ENCODE measurements around the gene EIPR1. TPM values are rescaled to one million over a fixed set of nuclear protein-coding genes. Genes with fewer than 3 reads are reported as not detected.

The EIPR1 gene
- total RNA-seq, 2 donors from 2014 or later, result 18.8 to 39.1 TPM

- Histone ChIP-seq H3K4me3 (no peak overlapping the region), H3K9me3 (no peaks in the 10 kb centered on the region), H3K27ac (no peak overlapping the region), H3K27me3 (no peaks in the 10 kb centered on the region), H3K36me3 (no peaks in the 10 kb centered on the region), H3K9ac (ENCODE audit: low read depth in 2 of 2, low read length in 2 of 2) (no peak overlapping the region), H3K4me1 (no peaks in the 10 kb centered on the region)
- DNase-seq, result no peak
- no peak for TF ChIP-seq CTCF (IDR thresholded peaks at IDR 0.05)
- intact Hi-C loops (cut with DNase I), result no loop called here
Measured at GRCh38 chr2:3336844-3337243, 40.8 kb downstream of the EIPR1 start.

DNA sequence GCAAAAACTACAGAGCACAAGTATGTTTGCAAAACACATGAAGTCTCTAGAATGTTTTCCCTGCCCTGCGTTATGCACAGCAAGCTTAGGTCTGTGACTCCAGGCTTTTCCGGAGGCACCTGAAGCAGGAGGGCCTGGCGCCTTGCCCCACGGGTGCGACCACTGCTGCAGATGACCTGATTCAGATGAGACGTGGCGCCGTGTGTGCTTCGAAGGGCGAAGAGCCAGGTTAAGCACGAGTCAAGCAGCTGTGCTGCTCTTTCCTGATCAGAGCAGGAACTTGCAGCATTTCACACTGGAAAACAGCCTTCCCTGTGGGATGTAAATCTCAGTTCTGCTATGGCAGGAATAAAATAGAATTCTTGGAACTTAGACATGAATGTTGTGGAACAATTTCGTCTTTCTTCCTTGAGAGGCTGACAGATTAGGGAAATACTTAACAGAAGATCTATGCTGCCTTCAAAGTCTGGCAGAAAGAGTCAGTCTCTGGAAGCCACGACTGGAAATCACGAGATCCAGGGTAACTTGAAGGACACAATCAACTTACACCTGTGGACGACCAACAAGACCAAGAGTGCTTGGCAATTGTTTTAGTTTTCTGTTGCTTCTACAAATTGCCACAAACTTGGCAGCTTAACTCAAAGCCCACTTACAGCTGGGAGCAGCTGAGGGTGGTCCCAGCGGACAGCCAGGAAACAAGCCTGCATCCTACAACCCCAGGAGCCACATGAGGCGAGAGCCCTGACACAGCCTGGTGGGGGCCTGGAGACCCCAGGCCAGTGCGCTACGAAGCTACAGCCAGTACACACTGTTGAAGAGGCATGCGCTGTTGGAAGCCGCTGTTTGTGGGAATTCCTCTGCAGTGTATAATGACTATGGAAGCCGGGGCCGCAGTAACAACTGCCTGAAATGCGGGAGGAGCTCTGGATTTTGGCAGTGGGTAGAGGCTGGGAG is 42.9 kb downstream of the EIPR1 start:
- intact Hi-C loops (cut with DNase I), result no loop called here
- no peak for DNase-seq
- Histone ChIP-seq H3K27me3 (no peaks in the 10 kb centered on the region), H3K9me3 (no peaks in the 10 kb centered on the region), H3K9ac (ENCODE audit: low read depth in 2 of 2, low read length in 2 of 2) (no peak overlapping the region), H3K4me1 (no peaks in the 10 kb centered on the region), H3K36me3 (no peaks in the 10 kb centered on the region), H3K27ac (no peak overlapping the region), H3K4me3 (no peak overlapping the region)
- TF ChIP-seq CTCF (IDR thresholded peaks at IDR 0.05), result no peak

- Histone ChIP-seq H3K9me3 (no peaks in the 10 kb centered on the region), H3K27me3 (no peaks in the 10 kb centered on the region), H3K4me1 (no peaks in the 10 kb centered on the region), H3K9ac (ENCODE audit: low read depth in 2 of 2, low read length in 2 of 2) (no peak overlapping the region), H3K36me3 (no peaks in the 10 kb centered on the region), H3K27ac (no peak overlapping the region), H3K4me3 (no peak overlapping the region)
- no peak for DNase-seq
- intact Hi-C loops (cut with DNase I), result no loop called here
- TF ChIP-seq CTCF (IDR thresholded peaks at IDR 0.05), result no peak
Measured at GRCh38 chr2:3332133-3332532, 45.5 kb downstream of the EIPR1 start.

- DNase-seq, result no peak
- no peak for TF ChIP-seq CTCF (IDR thresholded peaks at IDR 0.05)
- Histone ChIP-seq H3K27ac (no peak overlapping the region), H3K9ac (ENCODE audit: low read depth in 2 of 2, low read length in 2 of 2) (no peak overlapping the region), H3K27me3 (no peaks in the 10 kb centered on the region), H3K4me3 (no peak overlapping the region), H3K4me1 (no peaks in the 10 kb centered on the region), H3K9me3 (no peaks in the 10 kb centered on the region), H3K36me3 (no peaks in the 10 kb centered on the region)
- intact Hi-C loops (cut with DNase I), result no loop called here
Measured at GRCh38 chr2:3329491-3329890, 48.1 kb downstream of the EIPR1 start.

- DNase-seq, result no peak
- H3K4me3 ChIP-seq, result no peak overlapping the region
- intact Hi-C loops (cut with DNase I), result no loop called here
- no peaks in the 10 kb centered on the region for H3K36me3 ChIP-seq
- H3K27me3 ChIP-seq, result no peaks in the 10 kb centered on the region
- H3K4me1 ChIP-seq, result no peaks in the 10 kb centered on the region
- no peak overlapping the region for H3K9ac ChIP-seq (ENCODE audit: low read depth in 2 of 2, low read length in 2 of 2)
- no peaks in the 10 kb centered on the region for H3K9me3 ChIP-seq
- no peak for TF ChIP-seq CTCF (IDR thresholded peaks at IDR 0.05)
- no peak overlapping the region for H3K27ac ChIP-seq
Measured at GRCh38 chr2:3326871-3327270, 50.7 kb downstream of the EIPR1 start.

Data from colonic mucosa (tissue), 4 donors.